ENCODE data around the gene GPD1L.

DNA sequence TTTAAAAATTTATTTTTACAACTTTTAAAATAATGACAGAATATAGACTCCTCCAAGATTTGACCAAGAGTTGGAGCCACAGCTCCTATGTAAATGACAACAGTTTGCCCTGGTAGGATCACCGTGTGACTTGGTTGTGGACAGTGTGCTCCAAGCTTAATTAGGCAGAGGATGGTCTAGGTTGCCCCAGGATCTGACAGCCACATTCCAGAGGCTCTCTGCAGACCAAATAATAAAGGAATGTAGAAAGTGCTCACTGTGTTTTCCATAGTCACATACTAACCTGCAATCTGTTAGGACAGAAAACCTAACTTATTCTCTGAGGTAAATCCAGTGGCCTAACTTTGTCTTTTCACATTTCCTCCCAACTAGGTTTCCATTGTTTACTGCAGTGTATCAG lies 59.0 kb downstream of the GPD1L start:
- TF ChIP-seq, protein P1, sequence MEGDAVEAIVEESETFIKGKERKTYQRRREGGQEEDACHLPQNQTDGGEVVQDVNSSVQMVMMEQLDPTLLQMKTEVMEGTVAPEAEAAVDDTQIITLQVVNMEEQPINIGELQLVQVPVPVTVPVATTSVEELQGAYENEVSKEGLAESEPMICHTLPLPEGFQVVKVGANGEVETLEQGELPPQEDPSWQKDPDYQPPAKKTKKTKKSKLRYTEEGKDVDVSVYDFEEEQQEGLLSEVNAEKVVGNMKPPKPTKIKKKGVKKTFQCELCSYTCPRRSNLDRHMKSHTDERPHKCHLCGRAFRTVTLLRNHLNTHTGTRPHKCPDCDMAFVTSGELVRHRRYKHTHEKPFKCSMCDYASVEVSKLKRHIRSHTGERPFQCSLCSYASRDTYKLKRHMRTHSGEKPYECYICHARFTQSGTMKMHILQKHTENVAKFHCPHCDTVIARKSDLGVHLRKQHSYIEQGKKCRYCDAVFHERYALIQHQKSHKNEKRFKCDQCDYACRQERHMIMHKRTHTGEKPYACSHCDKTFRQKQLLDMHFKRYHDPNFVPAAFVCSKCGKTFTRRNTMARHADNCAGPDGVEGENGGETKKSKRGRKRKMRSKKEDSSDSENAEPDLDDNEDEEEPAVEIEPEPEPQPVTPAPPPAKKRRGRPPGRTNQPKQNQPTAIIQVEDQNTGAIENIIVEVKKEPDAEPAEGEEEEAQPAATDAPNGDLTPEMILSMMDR (IDR thresholded peaks at IDR 0.05) = no peak
- no peak for TF ChIP-seq POLR2A (IDR thresholded peaks at IDR 0.05)

All from heart left ventricle (tissue), 13 donors.